SK-MEL-5 (cell line): Measurements from ENCODE around the gene GGA1. TPM values are rescaled to one million over a fixed set of nuclear protein-coding genes. Genes with fewer than 3 reads are reported as not detected.

Experiments used
- DNase-seq: peaks from one replicate; pipeline ENCODE4 v3.0.0-alpha.2; 2016; ENCODE audit warnings: low read depth, low spot score
- in situ Hi-C: cut with HindIII; loops from 2 replicates; pipeline ENCODE4 v1.10.0; 2016; ENCODE audit warnings: low sequenced_read_pairs, high pct_unique_total_duplicates, low pct_unique_long_range_greater_than_20kb
- polyA plus RNA-seq, 2 experiments: library from polyadenylated mRNA; depleted of rRNA; stranded (reverse); fragments of >200 nt; gene quantifications; 2 replicates each; pipeline ENCODE4 v1.2.3, GENCODE V29; 2015
- total RNA-seq: library from RNA; depleted of rRNA; stranded (reverse); fragments of >200 nt; shearing (Covaris generic); gene quantifications from 2 replicates; pipeline ENCODE4 v1.2.3, GENCODE V29; 2014; rRNA removed

GGA1 gene, protein sequence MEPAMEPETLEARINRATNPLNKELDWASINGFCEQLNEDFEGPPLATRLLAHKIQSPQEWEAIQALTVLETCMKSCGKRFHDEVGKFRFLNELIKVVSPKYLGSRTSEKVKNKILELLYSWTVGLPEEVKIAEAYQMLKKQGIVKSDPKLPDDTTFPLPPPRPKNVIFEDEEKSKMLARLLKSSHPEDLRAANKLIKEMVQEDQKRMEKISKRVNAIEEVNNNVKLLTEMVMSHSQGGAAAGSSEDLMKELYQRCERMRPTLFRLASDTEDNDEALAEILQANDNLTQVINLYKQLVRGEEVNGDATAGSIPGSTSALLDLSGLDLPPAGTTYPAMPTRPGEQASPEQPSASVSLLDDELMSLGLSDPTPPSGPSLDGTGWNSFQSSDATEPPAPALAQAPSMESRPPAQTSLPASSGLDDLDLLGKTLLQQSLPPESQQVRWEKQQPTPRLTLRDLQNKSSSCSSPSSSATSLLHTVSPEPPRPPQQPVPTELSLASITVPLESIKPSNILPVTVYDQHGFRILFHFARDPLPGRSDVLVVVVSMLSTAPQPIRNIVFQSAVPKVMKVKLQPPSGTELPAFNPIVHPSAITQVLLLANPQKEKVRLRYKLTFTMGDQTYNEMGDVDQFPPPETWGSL
- 62.0 and 70.3 TPM in 2 replicates for total RNA-seq
- polyA plus RNA-seq (2015; cell fraction: cytosol; rRNA removed) = 60.5 and 73.1 TPM in 2 replicates
- 370 and 419 TPM in 2 replicates for polyA plus RNA-seq (2015; cell fraction: nucleus; rRNA removed)

DNA sequence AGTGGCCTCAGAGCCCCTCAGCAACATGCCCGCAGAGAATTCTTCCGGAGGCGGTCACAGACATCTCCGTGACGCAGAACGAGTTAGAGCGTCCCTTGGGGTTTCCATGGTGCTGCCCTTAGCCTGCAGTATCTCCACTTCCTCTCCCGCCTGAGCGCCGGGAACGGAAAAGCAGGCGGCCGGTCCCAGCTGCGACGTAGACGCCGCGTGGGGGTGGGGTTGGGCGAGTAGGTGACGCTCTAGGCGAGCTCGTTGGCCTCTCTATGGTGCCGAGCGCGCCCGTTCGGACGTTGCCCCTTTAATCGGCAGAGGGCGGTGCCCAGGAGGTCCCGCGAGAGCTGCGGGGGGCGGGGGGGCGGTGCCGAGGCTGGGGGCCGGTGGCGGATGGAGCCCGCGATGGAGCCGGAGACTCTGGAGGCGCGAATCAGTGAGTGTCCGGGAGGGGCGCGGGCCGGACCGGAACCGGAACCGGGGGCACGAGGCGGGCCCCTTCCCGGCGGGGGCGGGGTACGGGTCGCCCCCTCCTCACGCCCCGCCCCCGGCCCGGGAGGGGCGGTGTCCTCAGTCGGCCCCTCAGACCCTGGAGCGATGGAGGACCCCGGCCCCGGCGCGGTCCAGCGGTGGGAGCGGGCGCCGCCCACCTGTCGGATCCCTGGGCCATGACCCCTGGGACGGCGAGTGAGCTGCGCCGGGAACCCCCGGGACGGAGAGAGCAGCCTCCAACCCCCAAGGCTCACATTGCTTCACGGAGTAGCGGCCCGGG is at the start of gene GGA1:
Gene GGA1, plus strand, starts transcription at position 358 of the 763 bp plus-strand sequence. Its CDS starts 27 bp downstream, at position 385.
- in situ Hi-C loops = no loop called here
- DNase-seq = peak; percentile 98

DNA sequence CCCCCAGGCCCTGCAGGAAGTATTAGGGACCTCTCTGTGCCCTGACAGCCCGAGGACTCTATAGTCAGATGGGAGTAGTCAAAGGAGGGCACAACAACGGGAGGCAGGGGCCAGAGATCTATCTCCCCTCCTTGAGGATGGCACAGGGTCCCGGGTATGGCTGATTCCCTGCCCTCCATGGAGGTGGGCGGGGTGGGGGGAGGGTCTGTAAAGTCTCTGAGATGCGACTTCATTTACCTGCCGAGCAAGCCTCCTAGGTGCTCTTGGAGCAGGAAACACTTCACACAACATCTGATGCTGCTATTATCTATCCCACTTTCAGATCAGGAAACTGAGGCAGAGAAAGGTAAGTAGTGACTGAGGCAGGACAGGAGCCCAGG is 49.1 kb upstream of the GGA1 start:
- no peak for DNase-seq
- in situ Hi-C loops = no loop called here

DNA sequence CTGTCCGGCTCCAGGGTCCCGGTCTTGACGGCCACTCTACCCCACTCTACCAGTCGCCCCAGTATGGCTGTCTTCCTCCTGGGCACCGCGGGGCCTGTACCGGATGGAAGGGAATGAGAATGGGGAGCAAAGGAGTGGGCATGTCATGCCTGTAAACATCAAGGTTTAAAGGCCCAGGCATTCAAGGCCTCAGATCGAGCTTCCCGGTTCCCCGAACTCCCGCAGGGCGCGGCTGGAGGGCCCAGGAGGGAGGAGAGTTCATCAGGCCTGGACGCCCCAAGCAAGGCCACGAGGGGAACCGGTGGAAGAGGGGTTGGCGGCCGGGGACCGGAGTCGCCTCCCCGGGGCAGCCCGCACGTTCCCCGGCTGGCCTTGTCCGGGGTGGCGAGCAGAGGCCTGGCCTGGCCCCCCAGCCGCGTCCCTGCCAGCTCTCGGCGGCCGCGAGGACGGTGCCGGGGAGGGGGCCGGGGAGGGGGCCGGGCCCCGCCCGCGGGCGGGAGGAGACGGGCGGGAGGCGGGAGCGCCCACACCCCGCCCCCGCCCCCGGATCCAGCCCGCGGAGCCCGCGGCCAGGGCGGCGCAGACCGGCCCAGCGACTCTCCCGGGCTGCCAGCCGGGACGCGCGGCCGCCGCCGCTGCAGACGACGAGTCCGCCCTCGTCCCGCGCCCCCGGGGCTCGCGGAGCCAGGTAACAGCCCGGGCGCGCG is 48.6 kb upstream of the GGA1 start, which contains the start of gene CDC42EP1:
Gene CDC42EP1, plus strand, starts transcription at position 580 of the 707 bp plus-strand sequence. CDS start 5,870 bp downstream, outside the sequence.
- in situ Hi-C loops = no loop called here
- DNase-seq = no peak

DNA sequence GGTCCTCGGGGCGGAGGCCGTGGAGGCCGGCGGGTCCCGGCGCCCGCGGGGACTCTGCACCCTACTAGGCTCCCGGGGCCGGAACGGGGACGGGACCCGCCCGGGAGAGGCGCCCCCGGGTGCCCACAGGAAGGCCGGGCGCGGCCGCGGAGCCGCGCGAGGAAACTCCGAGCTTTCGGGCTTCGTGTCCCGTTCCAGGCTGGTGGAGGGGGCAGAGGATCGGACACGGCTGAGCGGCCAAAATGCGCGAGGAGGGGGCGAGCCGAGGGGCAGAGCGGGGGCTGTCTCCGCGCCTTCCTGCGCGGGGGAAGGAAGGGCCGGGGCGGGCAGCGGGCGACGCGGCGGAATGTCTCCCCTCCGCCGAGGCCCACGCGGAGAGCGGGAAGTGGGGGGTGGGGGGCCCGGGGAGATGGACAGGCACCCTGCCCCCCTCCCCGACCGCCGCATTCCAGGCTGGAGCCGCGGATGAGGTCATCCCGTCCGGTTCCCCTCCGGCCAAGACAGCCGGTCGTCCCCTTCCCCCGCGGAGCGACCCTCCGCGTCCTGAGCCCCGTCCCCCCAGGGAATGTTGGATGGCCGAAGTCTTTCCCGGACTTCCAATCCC is 47.9 kb upstream of the GGA1 start:
- DNase-seq = no peak

DNA sequence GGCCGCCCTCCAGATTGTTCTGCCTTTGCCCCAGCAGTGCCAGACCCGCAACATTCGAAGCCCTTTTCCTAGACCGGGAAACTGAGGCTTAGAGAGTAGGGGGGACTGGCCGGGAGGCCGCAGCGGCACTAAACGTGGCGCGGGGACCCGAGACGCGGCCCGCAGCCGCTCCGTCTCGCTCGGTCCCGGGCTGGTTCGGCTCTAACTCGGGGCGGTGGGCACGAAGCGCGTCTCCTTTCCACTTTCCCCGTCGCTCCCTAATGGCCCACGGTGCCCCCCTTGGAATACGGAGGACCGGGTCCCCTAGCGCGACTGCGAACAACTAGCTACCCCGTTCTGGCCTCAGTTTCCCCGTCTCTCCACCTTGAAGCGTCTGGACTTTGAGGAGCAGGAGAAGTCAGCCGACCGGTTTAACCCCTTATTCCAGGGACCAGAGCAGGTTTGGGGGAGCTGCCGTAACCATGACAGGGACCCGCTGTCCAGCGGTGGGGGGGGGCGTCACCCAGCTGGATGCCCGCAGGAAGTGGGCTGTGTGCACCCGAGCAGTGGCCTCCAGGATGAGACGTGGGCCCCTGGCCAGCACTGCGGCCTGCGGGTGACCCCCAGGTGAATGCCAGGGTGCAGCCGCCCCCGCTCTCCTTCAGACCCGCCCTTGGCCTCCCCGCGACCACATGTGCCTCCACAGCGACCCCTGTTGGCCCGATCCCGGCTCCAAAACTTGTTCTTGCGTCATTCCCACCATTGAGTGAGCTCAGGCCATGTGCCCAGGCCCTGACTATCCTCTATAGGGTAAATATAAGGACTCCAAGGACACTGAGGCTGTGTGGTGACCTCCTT is 47.2 kb upstream of the GGA1 start:
- DNase-seq = peak; percentile 91
- in situ Hi-C loops = no loop called here

More for the DNA sequence above, 47.9 kb upstream of the GGA1 start:
- in situ Hi-C loops = no loop called here

DNA sequence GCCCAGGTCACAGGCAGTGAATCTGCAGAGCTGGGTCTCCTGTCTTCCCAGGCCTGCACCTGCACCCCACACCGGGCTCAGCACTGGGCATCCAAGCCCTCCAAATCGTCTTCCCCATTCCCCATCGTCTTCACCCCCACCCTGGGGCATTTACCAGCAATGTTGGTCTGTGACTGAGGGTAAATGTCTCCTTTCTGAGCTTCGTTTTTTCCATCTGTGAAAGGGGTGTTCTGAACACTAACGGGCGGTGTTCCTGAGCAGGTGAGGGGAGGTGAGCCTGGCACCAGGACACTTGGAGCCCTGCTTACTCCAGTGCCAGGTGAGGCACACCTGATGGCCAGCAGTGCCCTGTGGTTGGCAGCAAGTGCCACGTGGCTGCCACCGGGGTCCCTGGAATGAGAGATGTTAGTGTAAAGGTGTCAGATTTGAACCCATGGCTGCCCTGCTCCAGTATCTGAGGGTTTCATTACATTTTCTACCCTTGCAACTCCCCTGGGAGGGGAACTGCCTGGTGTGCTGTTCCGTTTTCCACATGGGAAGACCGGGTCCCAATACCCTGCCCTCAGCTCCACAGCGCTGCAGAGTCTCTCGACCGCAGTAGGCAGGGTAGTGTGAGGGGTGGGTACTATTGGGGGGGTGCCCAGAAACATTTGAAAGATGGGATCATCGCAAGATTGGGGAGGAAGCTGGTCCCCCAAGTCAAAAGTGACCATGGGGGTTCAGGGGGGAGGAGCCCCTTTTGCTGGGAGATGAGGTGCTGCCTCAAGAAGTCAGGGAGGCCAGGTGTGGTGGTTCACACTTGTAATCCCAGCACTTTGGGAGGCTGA is 46.4 kb upstream of the GGA1 start:
- in situ Hi-C loops = no loop called here
- no peak for DNase-seq

DNA sequence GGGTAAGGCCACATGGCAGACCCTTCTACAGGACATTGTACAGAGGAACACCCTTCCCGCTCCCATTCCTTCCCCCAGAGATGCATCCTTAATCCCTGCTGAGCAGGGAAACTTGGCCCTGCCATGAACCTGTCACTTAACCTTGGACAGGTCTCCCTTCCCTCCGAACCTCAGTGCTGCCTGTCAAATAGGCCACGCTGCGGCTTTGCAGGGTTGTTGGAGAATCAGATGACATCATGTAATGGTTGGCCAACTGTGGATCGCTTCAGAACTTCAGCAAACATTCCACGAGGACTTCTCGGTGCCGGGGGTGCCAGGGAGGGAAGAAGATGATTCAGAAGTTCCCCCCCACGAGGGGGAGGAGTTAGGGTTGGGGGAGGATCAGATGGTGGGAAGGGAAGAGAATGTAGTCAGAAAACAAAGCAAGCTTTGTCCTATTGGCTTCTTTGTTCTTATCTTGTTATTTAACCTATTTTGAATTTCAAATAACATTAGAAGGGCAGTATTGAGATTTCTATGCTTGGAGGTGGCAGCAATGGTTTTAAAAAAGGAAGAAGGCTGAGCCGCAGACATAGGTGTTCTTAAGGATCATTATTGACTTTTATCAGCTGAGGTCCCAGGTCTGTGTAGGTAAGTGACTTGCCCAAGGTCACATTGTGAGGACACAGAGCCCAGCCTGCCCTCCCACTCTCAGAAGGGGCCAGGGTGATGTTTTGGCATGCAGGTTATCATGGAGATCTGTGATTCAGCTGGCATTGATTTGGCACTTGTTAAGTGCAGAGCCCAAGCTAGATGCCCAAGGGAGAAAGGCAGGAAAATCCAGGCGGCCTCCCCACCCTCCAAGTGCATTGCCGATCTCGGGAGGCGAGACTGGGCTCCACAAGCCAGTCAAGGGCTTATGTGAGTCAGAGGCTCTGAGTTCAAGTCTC is 45.2 kb upstream of the GGA1 start:
- peak; percentile 78 for DNase-seq
- in situ Hi-C loops = no loop called here

DNA sequence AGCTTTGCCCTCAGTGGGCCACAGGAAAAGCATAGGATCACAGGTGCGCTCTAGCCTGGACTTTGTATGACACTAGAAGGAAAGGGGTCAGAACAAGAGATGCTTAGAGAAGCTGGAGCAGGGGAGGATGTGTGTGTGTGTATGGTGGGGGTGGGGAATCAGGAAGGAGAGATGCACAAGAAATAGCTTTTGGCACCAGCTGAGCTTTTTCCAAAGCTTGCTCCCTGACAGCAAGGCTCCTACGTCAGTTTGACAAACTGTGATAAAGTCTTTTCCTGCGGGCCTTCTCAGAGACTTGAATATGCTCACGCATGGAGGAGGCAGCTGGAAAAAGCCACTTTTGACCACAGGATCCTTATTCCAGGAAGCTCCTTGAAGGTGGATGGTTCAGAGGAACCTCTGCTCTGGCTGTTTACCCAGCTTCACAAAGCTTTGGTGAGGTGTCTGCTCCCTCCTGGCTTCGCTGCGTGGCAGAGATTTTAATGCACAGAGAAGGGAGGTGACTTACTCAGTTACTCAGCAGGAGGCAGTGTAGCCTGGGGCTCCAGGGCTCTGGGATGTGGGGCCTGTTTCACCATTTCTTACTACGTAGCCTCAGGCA is 44.4 kb upstream of the GGA1 start:
- no peak for DNase-seq
- in situ Hi-C loops = no loop called here

DNA sequence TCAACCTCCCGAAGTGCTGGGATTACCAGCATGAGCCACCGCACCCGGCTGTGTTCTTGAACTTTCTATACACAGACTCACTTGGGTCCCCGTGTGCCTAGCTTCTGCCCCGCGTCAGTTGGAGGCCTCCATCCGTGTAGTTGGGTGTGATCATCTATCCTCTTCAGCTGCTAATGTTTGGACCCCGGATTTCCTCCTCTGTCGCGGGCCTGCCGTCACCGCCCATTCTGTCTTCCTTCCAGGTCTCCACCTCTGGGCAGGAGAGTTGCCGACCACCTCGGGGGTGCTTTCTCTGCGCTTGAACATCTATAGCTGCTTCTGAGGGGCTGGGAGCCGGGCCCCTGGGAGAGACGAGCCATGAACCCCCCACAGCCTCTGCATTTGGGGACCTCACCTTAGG is 42.8 kb upstream of the GGA1 start:
- no peak for DNase-seq
- in situ Hi-C loops = no loop called here

DNA sequence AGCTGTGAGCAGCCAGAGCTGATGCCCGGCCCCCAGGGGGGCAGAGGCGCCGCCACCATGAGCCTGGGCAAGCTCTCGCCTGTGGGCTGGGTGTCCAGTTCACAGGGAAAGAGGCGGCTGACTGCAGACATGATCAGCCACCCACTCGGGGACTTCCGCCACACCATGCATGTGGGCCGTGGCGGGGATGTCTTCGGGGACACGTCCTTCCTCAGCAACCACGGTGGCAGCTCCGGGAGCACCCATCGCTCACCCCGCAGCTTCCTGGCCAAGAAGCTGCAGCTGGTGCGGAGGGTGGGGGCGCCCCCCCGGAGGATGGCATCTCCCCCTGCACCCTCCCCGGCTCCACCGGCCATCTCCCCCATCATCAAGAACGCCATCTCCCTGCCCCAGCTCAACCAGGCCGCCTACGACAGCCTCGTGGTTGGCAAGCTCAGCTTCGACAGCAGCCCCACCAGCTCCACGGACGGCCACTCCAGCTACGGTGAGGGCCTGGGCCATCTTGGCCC is 42.3 kb upstream of the GGA1 start:
- no peak for DNase-seq
- in situ Hi-C loops = no loop called here

DNA sequence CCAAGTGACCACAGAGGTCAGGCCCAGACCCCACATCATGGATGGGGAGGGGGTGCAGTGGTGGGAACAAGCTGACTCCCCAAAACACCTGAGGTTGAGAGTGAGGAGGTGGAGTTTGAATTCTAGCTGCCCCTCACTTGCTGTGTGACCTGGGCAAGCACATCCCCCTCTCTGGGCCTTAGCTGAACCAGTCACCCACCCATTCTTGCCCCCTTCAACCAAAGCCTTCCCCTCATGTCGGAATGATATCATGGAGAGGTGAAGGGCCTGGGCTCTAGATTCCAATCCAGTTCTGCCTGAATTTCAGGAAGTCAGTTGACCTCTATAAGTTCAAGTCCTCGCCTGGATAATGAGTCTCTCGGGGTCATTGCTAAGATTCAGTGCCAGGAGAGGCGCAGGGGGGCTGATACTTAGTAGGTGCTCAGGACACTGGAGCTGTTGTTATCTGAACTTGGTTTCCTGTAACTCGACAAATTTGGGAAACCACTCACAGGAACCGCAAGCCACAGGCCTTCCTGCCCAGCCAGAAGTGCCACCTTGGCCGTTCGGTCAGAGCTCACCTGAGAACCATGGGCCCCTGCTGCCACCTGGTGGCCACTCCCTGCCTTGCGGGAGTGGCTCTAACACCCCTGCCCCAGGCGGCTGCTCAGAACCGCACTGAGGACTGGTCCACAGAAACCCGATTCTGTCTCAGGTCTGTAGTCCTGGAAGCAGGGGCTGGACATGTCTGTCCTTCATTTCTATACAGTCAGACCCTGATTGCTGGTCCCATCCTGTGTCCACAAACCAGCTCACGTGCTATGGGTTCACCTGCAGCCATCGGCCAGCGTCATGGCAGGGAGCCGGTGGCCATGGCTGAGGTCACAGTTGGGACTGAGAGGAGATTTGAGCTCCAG is 41.5 kb upstream of the GGA1 start:
- in situ Hi-C loops = no loop called here
- peak; percentile 78 for DNase-seq

DNA sequence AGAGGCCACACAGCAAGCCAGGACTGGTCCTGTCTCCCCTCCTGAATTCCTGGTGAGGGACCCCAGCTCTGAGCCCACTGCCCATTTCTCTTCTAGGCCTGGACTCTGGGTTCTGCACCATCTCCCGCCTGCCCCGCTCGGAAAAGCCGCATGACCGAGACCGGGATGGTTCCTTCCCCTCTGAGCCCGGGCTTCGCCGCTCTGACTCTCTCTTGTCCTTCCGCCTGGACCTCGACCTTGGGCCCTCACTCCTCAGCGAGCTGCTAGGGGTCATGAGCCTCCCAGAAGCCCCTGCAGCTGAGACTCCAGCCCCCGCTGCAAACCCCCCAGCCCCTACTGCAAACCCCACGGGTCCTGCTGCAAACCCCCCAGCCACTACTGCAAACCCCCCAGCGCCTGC is 40.6 kb upstream of the GGA1 start:
- in situ Hi-C loops = no loop called here
- no peak for DNase-seq

DNA sequence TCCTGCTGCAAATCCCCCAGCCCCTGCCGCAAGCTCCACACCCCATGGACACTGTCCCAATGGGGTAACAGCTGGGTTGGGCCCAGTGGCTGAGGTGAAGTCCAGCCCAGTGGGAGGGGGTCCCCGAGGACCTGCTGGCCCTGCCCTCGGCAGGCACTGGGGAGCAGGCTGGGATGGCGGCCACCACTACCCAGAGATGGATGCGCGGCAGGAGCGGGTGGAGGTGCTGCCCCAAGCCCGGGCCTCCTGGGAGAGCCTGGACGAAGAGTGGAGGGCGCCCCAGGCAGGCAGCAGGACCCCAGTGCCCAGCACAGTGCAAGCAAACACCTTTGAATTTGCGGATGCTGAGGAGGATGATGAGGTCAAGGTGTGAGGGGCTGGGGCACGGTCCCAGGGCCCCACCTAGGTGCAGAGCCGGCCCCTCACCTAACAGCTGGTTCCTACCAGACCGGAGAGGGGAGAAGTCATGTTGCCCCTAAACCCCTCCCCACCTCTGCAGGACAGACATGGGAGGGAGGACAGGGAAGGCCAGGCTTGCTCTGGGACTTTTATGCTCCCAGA is 40.1 kb upstream of the GGA1 start:
- DNase-seq = no peak
- in situ Hi-C loops = no loop called here
